Measurements from ENCODE around the gene SP6.

Gene SP6

DNA sequence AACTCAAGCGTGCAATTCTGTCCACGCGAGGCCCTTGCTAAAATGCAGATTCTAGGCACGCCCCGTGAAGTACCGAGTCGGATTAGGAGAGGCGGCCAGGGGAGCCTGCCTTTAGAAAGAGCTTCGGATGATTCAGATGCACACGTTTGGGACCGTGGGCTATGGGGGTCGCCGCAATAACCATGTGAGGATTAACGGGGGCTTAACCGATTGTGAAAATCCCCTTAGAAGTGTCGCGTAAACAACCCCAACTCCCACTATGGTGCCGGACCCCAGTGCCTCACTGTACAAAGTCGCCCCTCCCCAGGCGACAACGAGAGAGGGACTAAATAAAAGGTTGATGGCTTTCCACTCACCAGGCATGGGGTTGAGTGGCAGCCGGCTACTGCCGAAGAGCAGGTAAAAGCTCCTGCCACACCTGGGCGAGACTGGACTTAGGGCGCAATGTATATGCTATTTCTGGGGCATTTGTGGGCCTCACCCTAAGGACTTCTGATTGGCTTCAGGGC, 44.4 kb upstream of the SP6 start:
- Histone ChIP-seq H3K27me3 (ENCODE audit: insufficient read depth, poor library complexity, severe bottlenecking) (no peaks in the 10 kb centered on the region), H3K4me3 (replicated peaks; ENCODE audit: insufficient read depth, low read length) (peak overlapping the region; percentile 80), H3K27ac (replicated peaks) (peak overlapping the region; percentile 77)
- TF ChIP-seq, protein P1, sequence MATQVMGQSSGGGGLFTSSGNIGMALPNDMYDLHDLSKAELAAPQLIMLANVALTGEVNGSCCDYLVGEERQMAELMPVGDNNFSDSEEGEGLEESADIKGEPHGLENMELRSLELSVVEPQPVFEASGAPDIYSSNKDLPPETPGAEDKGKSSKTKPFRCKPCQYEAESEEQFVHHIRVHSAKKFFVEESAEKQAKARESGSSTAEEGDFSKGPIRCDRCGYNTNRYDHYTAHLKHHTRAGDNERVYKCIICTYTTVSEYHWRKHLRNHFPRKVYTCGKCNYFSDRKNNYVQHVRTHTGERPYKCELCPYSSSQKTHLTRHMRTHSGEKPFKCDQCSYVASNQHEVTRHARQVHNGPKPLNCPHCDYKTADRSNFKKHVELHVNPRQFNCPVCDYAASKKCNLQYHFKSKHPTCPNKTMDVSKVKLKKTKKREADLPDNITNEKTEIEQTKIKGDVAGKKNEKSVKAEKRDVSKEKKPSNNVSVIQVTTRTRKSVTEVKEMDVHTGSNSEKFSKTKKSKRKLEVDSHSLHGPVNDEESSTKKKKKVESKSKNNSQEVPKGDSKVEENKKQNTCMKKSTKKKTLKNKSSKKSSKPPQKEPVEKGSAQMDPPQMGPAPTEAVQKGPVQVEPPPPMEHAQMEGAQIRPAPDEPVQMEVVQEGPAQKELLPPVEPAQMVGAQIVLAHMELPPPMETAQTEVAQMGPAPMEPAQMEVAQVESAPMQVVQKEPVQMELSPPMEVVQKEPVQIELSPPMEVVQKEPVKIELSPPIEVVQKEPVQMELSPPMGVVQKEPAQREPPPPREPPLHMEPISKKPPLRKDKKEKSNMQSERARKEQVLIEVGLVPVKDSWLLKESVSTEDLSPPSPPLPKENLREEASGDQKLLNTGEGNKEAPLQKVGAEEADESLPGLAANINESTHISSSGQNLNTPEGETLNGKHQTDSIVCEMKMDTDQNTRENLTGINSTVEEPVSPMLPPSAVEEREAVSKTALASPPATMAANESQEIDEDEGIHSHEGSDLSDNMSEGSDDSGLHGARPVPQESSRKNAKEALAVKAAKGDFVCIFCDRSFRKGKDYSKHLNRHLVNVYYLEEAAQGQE (IDR thresholded peaks at IDR 0.05; ENCODE audit: insufficient replicate concordance, low read depth), result peak; percentile 63
- TF ChIP-seq POLR2AphosphoS5 (IDR thresholded peaks at IDR 0.05; ENCODE audit: low read depth) (peak; percentile 69; the same call in 1 of the 2 replicates), GABPA (IDR thresholded peaks at IDR 0.05; ENCODE audit: low read depth) (no peak)
- peak; percentile 28 to 36 for DNase-seq (ENCODE audit: low read depth in 1 of 2, low spot score in 1 of 2)

DNA sequence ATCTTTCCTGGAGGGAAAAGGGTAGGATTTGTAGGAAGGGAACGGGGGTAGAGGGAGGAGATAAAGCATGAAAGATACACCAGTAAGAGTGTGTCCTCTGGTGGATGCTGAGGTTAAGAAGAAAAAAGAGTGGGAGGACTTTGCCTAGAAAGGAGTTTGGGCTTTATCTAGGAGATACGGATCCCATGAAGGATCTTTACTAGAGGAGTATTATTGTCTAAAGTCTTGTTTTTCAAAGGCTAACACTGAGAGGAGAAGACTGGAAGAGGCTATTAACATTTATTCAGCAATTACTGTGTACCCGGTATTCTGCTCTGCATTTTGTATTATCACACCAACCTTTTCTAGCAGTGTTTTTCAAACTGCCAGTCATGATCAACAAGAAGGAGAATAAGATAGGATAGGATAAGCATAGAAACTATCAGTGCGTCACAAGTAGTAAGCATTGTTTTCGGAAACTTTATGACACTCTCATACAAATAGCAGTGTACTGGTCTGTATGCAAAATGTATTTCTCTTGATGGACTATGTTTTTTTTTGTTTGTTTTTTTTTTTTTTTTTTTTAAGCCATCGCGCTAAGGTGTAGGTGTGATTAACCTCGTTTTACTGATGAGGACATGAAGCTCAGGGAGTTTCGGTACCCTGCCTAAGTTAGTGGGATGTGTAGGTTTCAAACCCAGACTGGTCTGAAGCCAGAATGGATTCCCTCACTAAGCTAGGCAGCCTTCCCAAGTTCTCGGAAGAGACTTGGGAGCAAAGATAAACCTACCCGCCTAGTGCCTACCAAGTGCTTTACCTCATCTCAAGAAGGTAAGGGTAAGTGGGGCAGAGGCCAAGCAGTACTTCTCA, 43.8 kb upstream of the SP6 start:
- H3K27me3 ChIP-seq (ENCODE audit: insufficient read depth, poor library complexity, severe bottlenecking), result no peaks in the 10 kb centered on the region
- TF ChIP-seq, protein P2, sequence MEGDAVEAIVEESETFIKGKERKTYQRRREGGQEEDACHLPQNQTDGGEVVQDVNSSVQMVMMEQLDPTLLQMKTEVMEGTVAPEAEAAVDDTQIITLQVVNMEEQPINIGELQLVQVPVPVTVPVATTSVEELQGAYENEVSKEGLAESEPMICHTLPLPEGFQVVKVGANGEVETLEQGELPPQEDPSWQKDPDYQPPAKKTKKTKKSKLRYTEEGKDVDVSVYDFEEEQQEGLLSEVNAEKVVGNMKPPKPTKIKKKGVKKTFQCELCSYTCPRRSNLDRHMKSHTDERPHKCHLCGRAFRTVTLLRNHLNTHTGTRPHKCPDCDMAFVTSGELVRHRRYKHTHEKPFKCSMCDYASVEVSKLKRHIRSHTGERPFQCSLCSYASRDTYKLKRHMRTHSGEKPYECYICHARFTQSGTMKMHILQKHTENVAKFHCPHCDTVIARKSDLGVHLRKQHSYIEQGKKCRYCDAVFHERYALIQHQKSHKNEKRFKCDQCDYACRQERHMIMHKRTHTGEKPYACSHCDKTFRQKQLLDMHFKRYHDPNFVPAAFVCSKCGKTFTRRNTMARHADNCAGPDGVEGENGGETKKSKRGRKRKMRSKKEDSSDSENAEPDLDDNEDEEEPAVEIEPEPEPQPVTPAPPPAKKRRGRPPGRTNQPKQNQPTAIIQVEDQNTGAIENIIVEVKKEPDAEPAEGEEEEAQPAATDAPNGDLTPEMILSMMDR (IDR thresholded peaks at IDR 0.05; ENCODE audit: insufficient read depth, low read length), result no peak
- no peak for TF ChIP-seq GABPA (IDR thresholded peaks at IDR 0.05; ENCODE audit: low read depth)
- TF ChIP-seq SPI1 (IDR thresholded peaks at IDR 0.05; ENCODE audit: borderline replicate concordance, low read depth), result no peak
- TF ChIP-seq POLR2AphosphoS5 (IDR thresholded peaks at IDR 0.05; ENCODE audit: low read depth), result no peak
- TF ChIP-seq, protein P1 (IDR thresholded peaks at IDR 0.05; ENCODE audit: insufficient replicate concordance, low read depth), result no peak
- H3K27ac ChIP-seq (replicated peaks), result peak overlapping the region; percentile 77
- H3K4me3 ChIP-seq (replicated peaks; ENCODE audit: insufficient read depth, low read length), result peak overlapping the region; percentile 80
- no peak for DNase-seq (ENCODE audit: low read depth in 1 of 2, low spot score in 1 of 2)

DNA sequence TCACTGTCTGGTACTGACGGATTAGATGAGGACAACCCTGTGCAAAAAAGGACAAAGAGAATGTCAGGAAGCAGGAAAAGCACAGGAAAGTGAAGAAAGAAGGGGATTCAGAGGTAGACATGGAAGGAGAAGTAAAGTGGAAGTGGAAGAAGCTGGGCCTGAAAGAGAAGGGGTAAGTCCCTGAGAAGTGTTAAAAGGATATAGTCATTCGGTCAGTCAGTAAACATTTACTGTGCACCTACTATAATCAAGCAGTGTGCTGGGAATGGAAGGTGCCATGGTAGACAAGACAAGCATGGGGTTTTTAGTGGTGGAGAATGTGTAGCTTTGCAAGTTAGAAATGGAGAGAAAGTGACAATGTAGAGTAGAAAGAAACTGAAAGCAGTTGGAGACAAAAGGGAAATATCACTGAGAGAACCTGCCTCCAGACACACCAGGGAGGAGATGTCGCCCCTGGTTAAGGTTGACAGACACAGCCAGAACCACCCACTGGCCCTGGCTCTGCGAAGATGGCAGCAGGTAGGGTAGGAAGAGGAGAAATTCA, 40.7 kb upstream of the SP6 start:
- H3K27ac ChIP-seq (replicated peaks), result no peak overlapping the region
- no peak for DNase-seq (ENCODE audit: low read depth in 1 of 2, low spot score in 1 of 2)

More for the DNA sequence above, 40.7 kb upstream of the SP6 start:
- TF ChIP-seq, protein P1 (IDR thresholded peaks at IDR 0.05; ENCODE audit: insufficient replicate concordance, low read depth), result no peak
- TF ChIP-seq GABPA (IDR thresholded peaks at IDR 0.05; ENCODE audit: low read depth), result no peak
- TF ChIP-seq SPI1 (IDR thresholded peaks at IDR 0.05; ENCODE audit: borderline replicate concordance, low read depth), result no peak
- TF ChIP-seq, protein P2 (IDR thresholded peaks at IDR 0.05; ENCODE audit: insufficient read depth, low read length), result no peak
- no peak for TF ChIP-seq POLR2AphosphoS5 (IDR thresholded peaks at IDR 0.05; ENCODE audit: low read depth)
- Histone ChIP-seq H3K27me3 (ENCODE audit: insufficient read depth, poor library complexity, severe bottlenecking) (no peaks in the 10 kb centered on the region), H3K4me3 (replicated peaks; ENCODE audit: insufficient read depth, low read length) (no peak overlapping the region)
